Stimulated activated CD4-positive, alpha-beta T cell treated with anti-CD3 and anti-CD28 coated beads, TNF-alpha, amount 100 ng/mL, for 1 hour (primary cell): ENCODE measurements around the gene OXCT2.

ENCODE experiments used
- DNase-seq, 3 donors: peaks; one replicate each; pipeline ENCODE4 v3.0.0-alpha.2; 2020; ENCODE audit warnings: low read depth in 3 of 3, low spot score in 1 of 3

OXCT2 gene

DNA sequence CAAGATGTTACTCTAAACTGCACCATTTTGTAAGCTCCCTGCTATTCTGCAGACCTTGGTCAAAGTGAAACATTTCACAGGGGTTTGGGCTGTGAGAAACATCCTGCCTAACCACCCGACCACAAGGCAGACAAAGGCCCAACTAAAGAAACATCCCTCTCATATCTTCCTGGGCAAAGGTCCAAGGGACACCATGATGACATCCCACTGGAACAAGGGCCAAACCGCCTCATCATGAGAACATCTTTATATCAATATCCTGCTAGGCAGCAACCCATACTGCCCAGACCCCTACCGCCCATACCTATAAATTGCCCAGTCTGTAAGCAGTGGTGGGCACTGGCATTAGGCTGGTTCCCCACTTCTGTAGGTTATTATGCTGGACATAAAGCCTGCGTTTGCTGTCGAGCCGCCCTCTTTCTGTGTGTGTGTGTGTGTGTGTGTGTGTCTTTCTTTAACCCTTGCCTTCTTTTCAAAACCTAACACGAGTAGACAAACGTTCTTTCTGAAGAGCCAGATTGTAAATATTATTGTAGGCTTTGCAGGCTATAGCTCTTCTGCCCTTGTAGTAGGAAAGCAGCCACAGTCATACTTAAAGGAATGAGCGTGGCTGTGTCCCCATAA is 33.5 kb downstream of the OXCT2 start:
- no peak for DNase-seq

DNA sequence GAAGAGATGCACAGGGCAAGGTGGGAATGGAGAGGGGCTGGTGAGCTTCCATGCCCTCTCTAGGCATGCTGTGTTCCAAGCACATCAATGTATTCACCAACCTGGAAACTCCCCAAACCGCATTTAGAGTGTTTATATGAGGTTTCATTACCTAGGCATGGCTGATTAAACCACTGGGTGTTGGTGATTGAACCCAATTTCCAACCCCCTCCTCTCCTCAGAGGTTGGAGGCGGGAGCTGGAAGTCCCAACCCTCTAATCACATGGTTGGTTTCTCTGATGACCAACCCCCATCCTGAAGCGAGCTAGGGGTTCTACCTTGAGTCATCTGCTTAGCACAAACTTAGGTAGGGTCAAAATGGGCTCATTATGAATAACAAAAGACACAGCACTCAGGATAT is 35.4 kb downstream of the OXCT2 start:
- DNase-seq, result no peak

DNA sequence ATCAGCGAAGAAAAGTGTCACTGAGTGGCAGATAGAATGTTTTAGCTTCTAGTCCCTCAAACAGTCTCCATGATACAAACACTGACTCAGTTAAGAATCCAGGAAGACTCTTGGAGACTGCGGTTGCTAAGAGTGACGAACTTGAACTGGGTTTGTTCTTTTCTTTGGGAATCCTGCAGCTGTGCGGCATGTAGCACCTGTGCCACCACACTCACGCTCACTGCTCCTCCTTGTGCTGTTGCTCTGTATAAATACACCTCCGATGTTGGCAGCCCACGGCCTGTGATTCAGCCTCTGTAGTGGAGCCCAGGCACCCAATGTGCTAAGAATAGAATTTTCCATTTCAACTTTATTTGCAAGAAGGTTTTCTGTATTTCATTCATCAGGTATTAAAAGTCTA is 38.0 kb downstream of the OXCT2 start:
- no peak for DNase-seq

DNA sequence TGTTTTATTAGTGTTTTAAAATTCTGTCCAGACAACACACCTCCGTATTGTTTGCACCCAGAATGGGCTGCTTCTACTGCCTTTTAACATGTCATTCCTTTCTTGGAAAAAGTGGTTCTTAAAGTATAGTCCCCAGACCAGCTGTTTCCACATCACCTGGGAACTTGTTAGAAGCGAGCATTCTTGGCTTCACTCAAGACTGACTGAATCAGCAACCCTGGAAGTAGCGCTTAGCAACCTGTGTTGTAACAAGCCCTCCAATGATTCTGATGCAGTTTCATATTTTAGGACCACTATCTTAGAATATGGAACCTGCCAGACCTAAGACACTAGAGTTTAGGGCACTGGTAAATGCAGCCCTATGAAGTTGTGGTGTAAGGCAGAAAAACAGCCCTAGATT is 38.4 kb downstream of the OXCT2 start:
- no peak for DNase-seq

DNA sequence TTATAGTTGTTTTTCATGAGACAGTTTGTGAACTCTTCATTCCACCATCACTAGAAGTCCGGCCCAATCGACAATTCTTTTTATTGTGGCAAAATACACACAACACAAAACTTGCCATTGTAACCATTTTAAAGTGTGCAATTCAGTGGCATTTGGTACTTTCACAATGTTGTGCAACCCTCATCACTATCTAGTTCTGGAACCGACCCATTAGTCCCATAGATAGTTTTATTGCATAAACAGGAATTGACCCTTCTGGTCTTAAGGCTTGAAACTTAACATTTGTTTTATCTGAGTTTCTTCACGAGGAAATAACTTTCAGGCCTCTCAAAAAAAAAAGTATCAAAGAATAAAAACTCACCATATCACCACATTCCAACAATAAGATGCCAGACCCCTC is 41.3 kb downstream of the OXCT2 start:
- DNase-seq, result no peak

DNA sequence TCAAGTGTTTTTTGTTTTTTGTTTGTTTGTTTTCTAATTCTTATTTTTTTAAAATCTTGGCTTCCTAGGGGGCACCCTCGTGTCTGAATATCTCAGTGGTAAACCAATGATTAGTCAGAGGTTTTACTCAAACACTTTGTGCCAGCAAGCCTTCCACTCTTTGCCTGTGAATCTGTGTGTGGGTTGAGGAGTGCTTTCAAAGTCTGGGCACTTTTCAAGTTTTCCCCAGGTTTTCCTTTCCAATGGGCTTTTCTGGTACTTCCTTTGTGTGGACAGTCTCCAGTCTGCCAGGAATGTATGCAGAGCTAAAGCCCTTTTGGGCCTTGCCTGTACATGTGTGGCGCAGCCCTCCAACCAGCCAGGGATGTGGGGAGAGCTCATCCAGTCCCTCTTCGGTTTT is 42.1 kb downstream of the OXCT2 start:
- no peak for DNase-seq

DNA sequence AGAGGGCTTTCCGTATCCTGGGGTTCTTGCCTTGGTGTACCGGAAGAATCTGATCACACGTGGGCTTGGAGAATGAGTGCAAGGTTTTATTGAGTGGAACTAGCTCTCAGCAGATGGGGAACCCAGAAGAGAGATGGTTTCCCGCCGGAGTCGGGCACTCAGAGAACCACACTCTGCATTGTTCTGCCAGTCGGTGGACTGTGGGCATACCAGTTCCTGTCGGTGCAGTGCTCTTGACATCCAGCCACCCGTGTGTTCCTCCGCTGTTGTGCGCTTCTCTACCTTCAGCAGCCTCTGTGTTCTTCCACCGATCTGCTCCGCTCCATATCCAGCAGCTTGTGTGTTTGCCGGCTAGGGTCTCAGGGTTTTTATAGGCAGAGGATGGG is 43.2 kb downstream of the OXCT2 start:
- DNase-seq, result no peak

DNA sequence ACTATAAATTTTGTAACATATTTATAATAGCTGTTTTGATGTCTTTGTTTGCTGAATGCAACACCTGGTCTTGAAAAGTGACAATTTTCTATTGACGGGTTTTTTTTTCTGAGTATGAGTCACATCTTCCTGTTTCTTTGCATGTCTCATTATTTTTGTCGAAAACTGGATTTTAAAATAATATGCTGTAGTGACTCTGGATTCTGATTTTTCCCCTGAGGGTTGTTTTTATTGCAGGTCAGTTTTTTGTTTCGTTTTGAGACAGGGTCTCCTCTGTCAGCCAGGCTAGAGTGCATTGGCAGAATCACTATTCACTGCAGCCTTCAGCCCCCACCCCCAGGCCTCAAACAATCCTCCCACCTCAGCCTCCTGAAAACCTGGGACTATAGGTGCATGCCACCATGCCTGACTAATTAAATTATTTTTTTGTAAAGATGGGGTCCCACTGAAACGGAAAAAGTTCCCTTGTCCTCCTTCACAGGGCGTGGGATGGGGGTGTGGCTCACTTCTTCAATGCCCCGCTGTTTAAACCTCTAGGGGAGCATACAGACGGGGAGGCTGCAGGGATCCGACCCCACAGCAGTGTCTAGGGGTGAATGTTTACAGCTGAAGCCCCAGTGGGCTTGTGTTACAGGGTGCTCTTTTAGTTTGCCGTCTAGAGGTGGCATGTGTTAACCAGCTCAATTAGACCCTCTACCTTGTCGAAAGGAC is 43.8 kb downstream of the OXCT2 start:
- no peak for DNase-seq

DNA sequence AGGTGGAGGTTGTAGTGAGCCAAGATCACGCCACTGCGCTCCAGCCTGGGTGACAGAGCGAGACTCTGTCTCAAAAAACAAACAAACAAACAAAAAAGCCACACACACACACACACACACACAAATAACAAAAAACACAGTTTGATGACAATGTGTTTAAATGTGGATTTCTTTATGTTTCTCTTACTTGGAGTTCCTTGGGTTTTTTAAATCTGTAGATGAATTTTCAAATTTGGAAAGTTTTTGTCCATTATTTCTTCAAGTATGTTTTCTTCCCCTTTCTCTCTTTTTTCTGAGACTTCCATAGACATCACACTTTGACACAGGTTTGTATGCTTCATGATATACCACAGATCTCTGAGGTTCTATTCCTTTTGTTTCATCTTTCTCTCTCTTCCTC is 44.5 kb downstream of the OXCT2 start:
- no peak for DNase-seq

DNA sequence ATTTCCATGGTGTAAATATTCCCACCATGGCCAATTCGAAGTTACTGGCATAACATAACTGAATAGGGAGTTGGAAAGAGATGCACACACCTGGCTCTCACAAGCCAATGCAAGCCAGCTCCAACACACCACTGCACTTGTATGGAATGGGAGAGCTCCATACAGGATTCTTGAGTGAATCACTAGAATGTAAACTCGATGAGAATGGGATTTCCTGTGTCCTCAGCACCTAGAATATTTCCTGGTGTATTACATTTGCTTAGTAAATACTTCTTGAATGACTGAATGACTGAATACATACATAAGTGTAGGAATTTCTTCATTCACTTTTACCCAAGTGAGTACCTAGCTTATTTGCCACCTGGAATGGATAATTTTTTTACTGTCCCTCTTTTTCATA is 48.7 kb downstream of the OXCT2 start:
- no peak for DNase-seq

DNA sequence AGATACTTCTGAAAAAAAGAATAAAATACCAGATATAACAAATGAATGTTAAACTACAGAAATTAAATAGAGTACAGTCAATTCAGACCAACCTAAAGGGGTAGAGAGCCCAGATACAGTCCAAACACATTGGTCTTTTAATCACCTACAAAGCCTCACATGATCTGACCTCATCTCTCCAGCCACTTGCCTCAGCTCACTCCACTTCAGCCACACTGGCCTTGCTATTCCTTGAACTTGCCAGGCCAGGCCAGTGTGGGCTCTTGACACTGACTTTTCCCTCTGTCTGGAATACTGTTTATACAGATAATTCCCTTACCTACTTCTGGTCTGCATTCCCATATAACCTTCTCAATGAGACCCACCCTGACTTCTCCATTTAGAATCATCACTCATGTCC is 49.5 kb downstream of the OXCT2 start:
- no peak for DNase-seq

DNA sequence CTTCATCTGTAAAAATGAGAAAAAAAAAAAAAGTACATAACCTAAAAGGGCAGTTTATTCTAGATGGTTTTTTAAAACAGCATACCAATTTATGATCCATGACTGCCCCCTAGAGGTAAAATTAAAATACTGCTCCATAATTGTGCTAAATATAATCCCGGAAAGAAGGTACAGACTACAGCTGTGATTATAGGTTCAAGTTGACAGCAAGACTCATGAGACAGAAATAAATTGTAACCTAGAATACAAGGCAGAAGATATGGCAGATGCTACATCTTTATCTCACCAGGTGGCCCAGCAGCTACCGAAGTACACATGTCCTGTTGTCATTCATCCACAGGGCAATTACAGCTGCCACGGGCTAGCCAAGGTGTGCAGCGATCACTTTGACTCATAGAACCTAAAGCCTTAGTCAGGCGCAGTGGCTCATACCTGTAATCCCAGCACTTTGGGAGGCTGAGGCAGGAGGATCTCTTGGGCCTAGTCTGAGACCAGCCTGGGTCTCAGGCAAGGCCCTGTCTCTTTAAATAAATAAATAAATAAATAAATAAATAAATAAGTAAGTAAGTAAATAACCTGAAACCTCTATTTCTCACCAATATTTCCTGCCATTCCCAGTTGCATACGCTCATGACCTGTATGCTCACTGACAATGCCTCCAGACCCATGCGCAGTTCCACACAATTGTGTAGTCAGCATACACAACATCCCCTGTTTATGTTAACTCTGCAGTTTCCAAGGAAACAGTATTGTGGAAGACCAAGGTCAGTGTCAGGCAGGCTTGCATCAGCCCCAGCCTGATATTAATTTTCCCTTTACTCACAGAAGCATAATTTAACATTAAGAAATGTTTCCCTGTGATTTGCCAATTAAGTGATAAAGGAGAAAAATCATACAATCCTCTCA is 50.8 kb downstream of the OXCT2 start:
- DNase-seq, result no peak
